AG09319 (cell line): Measurements from ENCODE around the gene DUSP9.

Source experiments
- DNase-seq: peaks from one replicate; pipeline ENCODE4 v3.0.0-alpha.2; 2010; ENCODE audit warnings: low read depth; ENCODE audit errors: extremely low read depth
- TF ChIP-seq, protein P1 (sequence below): IDR thresholded peaks from 2 replicates; pipeline ENCODE4 v1.5.1; 2011; ENCODE audit warnings: low read depth, mild to moderate bottlenecking, inconsistent platforms, low read length, moderate library complexity

Gene DUSP9

DNA sequence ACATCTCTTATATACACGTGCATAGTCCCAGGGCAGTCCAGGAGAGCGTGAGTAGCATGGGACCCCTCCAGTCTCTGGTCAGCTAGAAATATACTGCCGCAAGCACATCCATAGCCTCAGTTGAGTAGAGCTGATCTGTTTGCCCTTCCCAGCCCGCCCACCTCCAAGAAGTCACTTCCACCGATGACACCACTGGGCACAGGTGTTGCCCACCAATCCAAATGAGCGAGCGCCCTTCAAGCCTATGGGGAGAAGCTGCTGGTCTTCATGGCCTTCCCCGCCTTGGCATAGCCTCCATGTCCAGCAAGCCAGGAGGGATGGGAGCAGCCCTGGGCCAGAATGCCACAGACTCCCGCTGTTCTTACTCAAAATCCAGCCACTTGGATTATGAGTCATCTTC is 10.2 kb downstream of the DUSP9 start:
- TF ChIP-seq, protein P1, sequence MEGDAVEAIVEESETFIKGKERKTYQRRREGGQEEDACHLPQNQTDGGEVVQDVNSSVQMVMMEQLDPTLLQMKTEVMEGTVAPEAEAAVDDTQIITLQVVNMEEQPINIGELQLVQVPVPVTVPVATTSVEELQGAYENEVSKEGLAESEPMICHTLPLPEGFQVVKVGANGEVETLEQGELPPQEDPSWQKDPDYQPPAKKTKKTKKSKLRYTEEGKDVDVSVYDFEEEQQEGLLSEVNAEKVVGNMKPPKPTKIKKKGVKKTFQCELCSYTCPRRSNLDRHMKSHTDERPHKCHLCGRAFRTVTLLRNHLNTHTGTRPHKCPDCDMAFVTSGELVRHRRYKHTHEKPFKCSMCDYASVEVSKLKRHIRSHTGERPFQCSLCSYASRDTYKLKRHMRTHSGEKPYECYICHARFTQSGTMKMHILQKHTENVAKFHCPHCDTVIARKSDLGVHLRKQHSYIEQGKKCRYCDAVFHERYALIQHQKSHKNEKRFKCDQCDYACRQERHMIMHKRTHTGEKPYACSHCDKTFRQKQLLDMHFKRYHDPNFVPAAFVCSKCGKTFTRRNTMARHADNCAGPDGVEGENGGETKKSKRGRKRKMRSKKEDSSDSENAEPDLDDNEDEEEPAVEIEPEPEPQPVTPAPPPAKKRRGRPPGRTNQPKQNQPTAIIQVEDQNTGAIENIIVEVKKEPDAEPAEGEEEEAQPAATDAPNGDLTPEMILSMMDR, result no peak
- DNase-seq, result no peak

DNA sequence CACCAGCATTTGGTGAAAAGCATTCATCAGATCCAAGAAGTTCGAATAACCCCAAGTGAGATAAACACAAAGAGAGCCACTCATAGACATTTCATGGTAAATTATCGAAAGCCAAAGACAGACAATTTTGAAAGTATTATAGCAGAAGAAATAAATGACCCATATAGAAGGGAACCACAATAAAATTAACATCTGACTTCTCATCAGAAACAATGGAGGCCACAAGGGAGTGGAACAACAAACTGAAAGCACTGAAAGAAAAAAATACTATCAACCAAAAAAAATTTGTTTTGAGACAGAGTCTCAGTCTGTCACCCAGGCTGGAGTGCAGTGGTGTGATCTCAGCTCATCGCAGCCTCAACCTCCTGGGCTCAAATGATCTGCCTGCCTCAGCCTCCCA is 12.3 kb downstream of the DUSP9 start:
- TF ChIP-seq, protein P1, result no peak
- no peak for DNase-seq

DNA sequence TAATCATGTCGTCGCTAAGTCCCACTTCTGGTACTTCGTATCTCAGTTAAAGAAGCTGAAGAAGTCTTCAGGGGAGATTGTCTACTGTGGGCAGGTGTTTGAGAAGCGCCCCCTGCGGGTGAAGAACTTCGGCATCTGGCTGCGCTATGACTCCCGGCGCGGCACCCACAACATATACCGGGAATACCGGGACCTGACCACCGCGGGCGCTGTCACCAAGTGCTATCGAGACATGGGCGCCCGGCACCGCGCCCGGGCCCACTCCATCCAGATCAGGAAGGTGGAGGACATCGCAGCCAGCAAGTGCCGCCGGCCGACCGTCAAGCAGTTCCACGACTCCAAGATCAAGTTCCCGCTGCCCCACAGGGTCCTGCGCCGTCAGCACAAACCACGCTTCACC is 15.3 kb downstream of the DUSP9 start:
- TF ChIP-seq, protein P1, result peak; percentile 34
- DNase-seq, result no peak

DNA sequence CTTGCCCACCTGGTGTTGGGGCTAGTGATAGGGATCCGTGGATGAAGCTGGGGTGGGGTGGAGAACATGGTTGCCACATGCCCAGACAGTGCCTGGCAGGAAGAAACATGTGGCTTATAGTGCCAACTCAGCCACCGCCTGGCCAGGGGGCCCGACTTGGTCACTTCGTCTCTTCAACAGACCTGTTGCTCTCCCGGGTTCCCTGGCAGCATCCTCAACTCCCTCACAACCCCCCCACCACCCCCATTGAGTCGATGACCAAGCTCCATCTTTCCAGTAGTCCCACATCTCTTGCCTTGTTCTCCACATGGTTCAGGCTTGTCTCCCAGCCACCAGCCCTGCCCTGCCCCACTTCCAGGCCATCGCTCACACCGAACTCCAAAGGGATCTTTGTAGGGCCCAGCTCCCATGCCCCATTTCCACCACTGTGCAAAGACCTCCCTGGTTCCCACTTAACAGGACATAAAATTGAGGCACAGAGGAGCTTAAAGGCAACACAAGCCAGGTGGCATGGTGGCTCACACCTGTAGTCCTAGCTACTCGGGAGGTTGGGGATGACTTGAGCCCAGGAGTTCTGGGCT is 18.8 kb downstream of the DUSP9 start:
- TF ChIP-seq, protein P1, result no peak

DNA sequence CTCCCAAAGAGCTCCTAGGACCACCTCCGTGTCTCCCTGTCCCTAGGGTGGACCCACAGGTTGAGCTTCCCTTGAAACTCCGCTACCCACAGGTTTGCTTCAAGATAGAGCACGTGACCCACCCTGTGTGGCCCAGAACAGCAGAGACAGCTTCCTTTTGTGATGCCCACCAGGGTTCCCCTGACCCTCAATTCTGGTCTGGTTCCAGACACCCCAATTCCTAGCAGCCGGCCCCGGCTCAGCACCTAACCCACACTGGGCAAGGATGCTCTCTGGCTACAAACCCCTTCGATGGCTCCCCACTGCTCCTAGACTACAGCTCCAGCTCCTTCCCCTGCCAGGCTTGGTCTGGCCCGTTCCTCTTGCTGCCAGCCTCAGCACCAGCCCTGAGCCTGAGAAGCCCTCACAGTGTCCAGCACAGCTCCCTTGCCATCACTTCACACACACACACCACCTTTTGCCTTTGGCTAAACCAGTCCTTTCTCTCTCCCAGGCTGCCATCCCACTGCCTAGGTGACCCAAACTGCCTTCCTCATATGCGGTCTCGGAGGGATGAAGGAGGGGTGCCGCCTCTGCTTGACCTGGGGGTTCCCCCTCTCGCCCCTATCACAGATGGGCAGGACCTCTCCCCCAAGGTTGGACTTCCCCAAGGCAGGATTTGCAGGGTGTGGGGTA is 20.4 kb downstream of the DUSP9 start:
- DNase-seq, result no peak
- TF ChIP-seq, protein P1, result no peak

More for the DNA sequence above, 18.8 kb downstream of the DUSP9 start:
- no peak for DNase-seq

DNA sequence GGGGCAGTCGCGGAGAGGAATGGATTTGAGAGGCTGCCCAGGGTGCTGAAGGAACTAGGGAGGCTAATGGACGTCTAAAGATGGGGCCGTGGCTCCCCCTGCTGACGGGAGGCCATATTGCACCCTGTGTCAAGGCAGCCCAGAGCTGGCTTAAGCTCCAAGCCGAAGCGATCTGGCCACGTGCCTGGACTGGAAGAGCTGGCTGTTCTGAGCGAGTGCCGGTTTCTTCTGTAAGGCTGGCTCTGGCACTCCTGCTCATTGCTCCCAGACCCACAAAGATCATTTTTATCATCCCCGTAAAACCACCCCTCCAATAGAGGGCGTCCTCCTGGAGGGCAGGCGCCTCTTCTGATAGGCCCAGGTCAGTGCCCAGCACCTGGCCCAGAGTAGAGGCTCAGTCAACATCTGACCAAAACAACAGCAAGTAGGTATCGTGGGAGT is 21.0 kb downstream of the DUSP9 start:
- DNase-seq, result peak; percentile 35

More for the DNA sequence above, 21.0 kb downstream of the DUSP9 start:
- TF ChIP-seq, protein P1, result peak; percentile 69
